Measurements from ENCODE around the gene NAMPT. TPM values are rescaled to one million over a fixed set of nuclear protein-coding genes. Genes with fewer than 3 reads are reported as not detected.

Gene NAMPT
- polyA plus RNA-seq, 2 of the 4 experiments (the other 2 are of a cell fraction): 213 to 274 TPM

GRCh38 chr7:106309362-106309761 is 24.6 kb upstream of the NAMPT start:
- ATAC-seq (no peak), DNase-seq (ENCODE audit: low read depth in 1 of 2, low spot score in 1 of 2) (no peak), FAIRE-seq (no peak)
- Histone ChIP-seq H3K27ac (no peak overlapping the region), H3K4me3 (no peak overlapping the region), H3K4me1 (peaks cover 15% of the 10 kb centered on the region; the same call in 2 of the 3 replicates), H3K4me2 (no peak overlapping the region), H3K9me3 (no peaks in the 10 kb centered on the region)
- CTCF ChIA-PET: no interaction called here
- TF ChIP-seq RNF2 (IDR thresholded peaks at IDR 0.05; ENCODE audit: borderline replicate concordance, low read depth) (no peak), SREBF2 (IDR thresholded peaks at IDR 0.05) (no peak), EP300 (IDR thresholded peaks at IDR 0.05) (no peak), ATOH8 (CRISPR knock-in tag; IDR thresholded peaks at IDR 0.05; ENCODE audit: low read depth) (no peak), ZFP36 (IDR thresholded peaks at IDR 0.05; ENCODE audit: borderline replicate concordance, partially characterized antibody) (no peak), KDM5A (IDR thresholded peaks at IDR 0.05) (no peak), HOXB13 (CRISPR knock-in tag; IDR thresholded peaks at IDR 0.05; ENCODE audit: low read depth) (no peak), HEYL (CRISPR knock-in tag; IDR thresholded peaks at IDR 0.05) (no peak), GATA3 (IDR thresholded peaks at IDR 0.05; ENCODE audit: borderline replicate concordance) (no peak), HDAC2 (IDR thresholded peaks at IDR 0.05) (no peak), SMC3 (IDR thresholded peaks at IDR 0.05) (no peak)
- TF ChIP-seq, protein P1, sequence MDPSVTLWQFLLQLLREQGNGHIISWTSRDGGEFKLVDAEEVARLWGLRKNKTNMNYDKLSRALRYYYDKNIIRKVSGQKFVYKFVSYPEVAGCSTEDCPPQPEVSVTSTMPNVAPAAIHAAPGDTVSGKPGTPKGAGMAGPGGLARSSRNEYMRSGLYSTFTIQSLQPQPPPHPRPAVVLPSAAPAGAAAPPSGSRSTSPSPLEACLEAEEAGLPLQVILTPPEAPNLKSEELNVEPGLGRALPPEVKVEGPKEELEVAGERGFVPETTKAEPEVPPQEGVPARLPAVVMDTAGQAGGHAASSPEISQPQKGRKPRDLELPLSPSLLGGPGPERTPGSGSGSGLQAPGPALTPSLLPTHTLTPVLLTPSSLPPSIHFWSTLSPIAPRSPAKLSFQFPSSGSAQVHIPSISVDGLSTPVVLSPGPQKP (IDR thresholded peaks at IDR 0.05; ENCODE audit: low read depth, low read length): no peak
- POLR2A ChIA-PET: no interaction called here

GRCh38 chr7:106306256-106306655 is 21.5 kb upstream of the NAMPT start:
- no peak for TF ChIP-seq CBX2 (IDR thresholded peaks at IDR 0.05; ENCODE audit: borderline replicate concordance, low read depth)
- TF ChIP-seq CHD2 (IDR thresholded peaks at IDR 0.05; ENCODE audit: low read length, partially characterized antibody): no peak
- TF ChIP-seq CBX8 (IDR thresholded peaks at IDR 0.05): no peak
- TF ChIP-seq HOXB13 (CRISPR knock-in tag; IDR thresholded peaks at IDR 0.05; ENCODE audit: low read depth): no peak
- no peak for TF ChIP-seq ZFP36 (IDR thresholded peaks at IDR 0.05; ENCODE audit: borderline replicate concordance, partially characterized antibody)
- TF ChIP-seq GATA3 (IDR thresholded peaks at IDR 0.05; ENCODE audit: borderline replicate concordance): no peak
- no peak for TF ChIP-seq NR3C1 (IDR thresholded peaks at IDR 0.05)
- TF ChIP-seq ZC3H11A (IDR thresholded peaks at IDR 0.05): no peak
- H3K9me3 ChIP-seq: peaks cover 3% of the 10 kb centered on the region; the same call in 2 of the 3 replicates
- 62% methylated on average over 3 of the region's 3 CpGs for WGBS (ENCODE audit: missing lambda C conversion rate)
- ATAC-seq (no peak), FAIRE-seq (no peak), DNase-seq (ENCODE audit: low read depth in 1 of 2, low spot score in 1 of 2) (no peak)
- no peak overlapping the region for H3K27ac ChIP-seq
- ChIA-PET CTCF (interaction anchor here (2.2 kb wide), 1 partner anchor 14 kb away, joined by 6 read pairs; no protein-coding TSS in a partner anchor), POLR2A (no interaction called here)
- H3K4me3 ChIP-seq: no peak overlapping the region
- H3K4me2 ChIP-seq: no peak overlapping the region
- no peaks in the 10 kb centered on the region for H3K4me1 ChIP-seq

DNA sequence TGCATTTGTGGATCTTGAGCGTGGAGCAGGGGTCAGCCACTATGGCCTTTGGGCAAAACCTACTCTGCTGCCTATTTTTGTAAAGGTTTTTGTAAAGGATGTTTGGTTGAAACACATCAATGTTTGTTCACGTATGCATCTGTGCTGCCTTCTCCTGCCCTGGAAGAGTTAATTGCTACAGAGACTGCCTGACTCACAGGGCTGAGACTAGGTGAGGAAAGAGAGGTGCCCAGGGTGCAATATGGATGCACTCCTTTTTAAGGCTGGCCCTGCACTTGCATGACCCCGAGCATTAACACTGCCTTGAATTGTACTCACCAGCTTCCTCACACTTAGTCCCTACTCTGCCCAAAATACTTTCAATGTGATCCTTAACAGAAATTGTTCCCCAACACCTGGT is 20.9 kb upstream of the NAMPT start:
- CTCF ChIA-PET: interaction anchor here (2.2 kb wide), 1 partner anchor 14 kb away, joined by 6 read pairs; no protein-coding TSS in a partner anchor
- WGBS (ENCODE audit: missing lambda C conversion rate): 45% methylated on average over 3 of the region's 3 CpGs
- H3K27ac ChIP-seq: no peak overlapping the region
- H3K4me1 ChIP-seq: no peaks in the 10 kb centered on the region
- DNase-seq (ENCODE audit: low read depth in 1 of 2, low spot score in 1 of 2) (no peak), FAIRE-seq (no peak), ATAC-seq (no peak)
- H3K4me3 ChIP-seq: no peak overlapping the region
- POLR2A ChIA-PET: no interaction called here
- TF ChIP-seq ESRRA (IDR thresholded peaks at IDR 0.05; ENCODE audit: borderline replicate concordance, low read length): no peak
- peaks cover 4% of the 10 kb centered on the region; the same call in 2 of the 3 replicates for H3K9me3 ChIP-seq
- H3K4me2 ChIP-seq: no peak overlapping the region

- Histone ChIP-seq H3K27ac (no peak overlapping the region), H3K4me3 (no peak overlapping the region), H3K4me1 (no peaks in the 10 kb centered on the region), H3K4me2 (no peak overlapping the region), H3K9me3 (peaks cover 4% of the 10 kb centered on the region; the same call in 2 of the 3 replicates)
- FAIRE-seq (no peak), DNase-seq (ENCODE audit: low read depth in 1 of 2, low spot score in 1 of 2) (no peak), ATAC-seq (no peak)
- WGBS (ENCODE audit: missing lambda C conversion rate): 49% methylated on average over 2 of the region's 2 CpGs
- ChIA-PET POLR2A (no interaction called here), CTCF (no interaction called here)
- TF ChIP-seq RARB (CRISPR knock-in tag; IDR thresholded peaks at IDR 0.05): no peak
- TF ChIP-seq, protein P2, sequence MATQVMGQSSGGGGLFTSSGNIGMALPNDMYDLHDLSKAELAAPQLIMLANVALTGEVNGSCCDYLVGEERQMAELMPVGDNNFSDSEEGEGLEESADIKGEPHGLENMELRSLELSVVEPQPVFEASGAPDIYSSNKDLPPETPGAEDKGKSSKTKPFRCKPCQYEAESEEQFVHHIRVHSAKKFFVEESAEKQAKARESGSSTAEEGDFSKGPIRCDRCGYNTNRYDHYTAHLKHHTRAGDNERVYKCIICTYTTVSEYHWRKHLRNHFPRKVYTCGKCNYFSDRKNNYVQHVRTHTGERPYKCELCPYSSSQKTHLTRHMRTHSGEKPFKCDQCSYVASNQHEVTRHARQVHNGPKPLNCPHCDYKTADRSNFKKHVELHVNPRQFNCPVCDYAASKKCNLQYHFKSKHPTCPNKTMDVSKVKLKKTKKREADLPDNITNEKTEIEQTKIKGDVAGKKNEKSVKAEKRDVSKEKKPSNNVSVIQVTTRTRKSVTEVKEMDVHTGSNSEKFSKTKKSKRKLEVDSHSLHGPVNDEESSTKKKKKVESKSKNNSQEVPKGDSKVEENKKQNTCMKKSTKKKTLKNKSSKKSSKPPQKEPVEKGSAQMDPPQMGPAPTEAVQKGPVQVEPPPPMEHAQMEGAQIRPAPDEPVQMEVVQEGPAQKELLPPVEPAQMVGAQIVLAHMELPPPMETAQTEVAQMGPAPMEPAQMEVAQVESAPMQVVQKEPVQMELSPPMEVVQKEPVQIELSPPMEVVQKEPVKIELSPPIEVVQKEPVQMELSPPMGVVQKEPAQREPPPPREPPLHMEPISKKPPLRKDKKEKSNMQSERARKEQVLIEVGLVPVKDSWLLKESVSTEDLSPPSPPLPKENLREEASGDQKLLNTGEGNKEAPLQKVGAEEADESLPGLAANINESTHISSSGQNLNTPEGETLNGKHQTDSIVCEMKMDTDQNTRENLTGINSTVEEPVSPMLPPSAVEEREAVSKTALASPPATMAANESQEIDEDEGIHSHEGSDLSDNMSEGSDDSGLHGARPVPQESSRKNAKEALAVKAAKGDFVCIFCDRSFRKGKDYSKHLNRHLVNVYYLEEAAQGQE (IDR thresholded peaks at IDR 0.05): no peak
- no peak for TF ChIP-seq ESRRA (IDR thresholded peaks at IDR 0.05; ENCODE audit: borderline replicate concordance, low read length)
- no peak for TF ChIP-seq TFCP2L1 (CRISPR knock-in tag; IDR thresholded peaks at IDR 0.05)
- TF ChIP-seq EHF (CRISPR knock-in tag; IDR thresholded peaks at IDR 0.05): no peak
- no peak for TF ChIP-seq HDAC2 (IDR thresholded peaks at IDR 0.05)
- TF ChIP-seq KDM1A (IDR thresholded peaks at IDR 0.05; ENCODE audit: low read depth): no peak
- TF ChIP-seq MYC (IDR thresholded peaks at IDR 0.05; ENCODE audit: borderline replicate concordance, low read length): no peak
- TF ChIP-seq HOXB13 (CRISPR knock-in tag; IDR thresholded peaks at IDR 0.05; ENCODE audit: low read depth): no peak
- no peak for TF ChIP-seq GATA3 (IDR thresholded peaks at IDR 0.05; ENCODE audit: borderline replicate concordance)
- no peak for TF ChIP-seq TP53 (CRISPR knock-in tag; IDR thresholded peaks at IDR 0.05)
- no peak for TF ChIP-seq RNF2 (IDR thresholded peaks at IDR 0.05; ENCODE audit: borderline replicate concordance, low read depth)
Measured at GRCh38 chr7:106304568-106304967, 19.8 kb upstream of the NAMPT start.

Data from A549 (cell line).